Cardiac muscle cell (in vitro differentiated cells and primary cell): ENCODE data around the gene TLE2. TPM values are rescaled to one million over a fixed set of nuclear protein-coding genes. Genes with fewer than 3 reads are reported as not detected.
A peak's percentile ranks its signal among the peaks of the same experiment; 100 is the strongest.

Experiments used
- DNase-seq, 2 donors: peaks; one replicate each; pipeline versions ENCODE4 v3.0.0 to v3.0.0-alpha.2; 2010 to 2017; ENCODE audit warnings: low read depth in 1 of 2, low spot score in 1 of 2
- H3K27ac ChIP-seq: fragments of 200-600 bp; sonication (generic); 2 replicates; pipeline ENCODE4 v1.5.1; 2016
- H3K27me3 ChIP-seq: fragments of 200-600 bp; sonication (generic); 2 replicates; pipeline ENCODE4 v1.6.0; 2016; ENCODE audit warnings: control low read depth
- H3K36me3 ChIP-seq: fragments of 200-600 bp; sonication (generic); 2 replicates; pipeline ENCODE4 v1.5.1; 2016; ENCODE audit warnings: control low read depth
- H3K4me1 ChIP-seq: fragments of 200-600 bp; sonication (generic); 2 replicates; pipeline ENCODE4 v1.8.1; 2017; ENCODE audit warnings: low read depth, mild to moderate bottlenecking, mixed run types
- H3K4me3 ChIP-seq: fragments of 200-600 bp; sonication (generic); 2 replicates; pipeline ENCODE4 v1.5.1; 2016; ENCODE audit warnings: mild to moderate bottlenecking
- H3K9me3 ChIP-seq: fragments of 200-600 bp; sonication (generic); 2 replicates; pipeline ENCODE4 v1.5.1; 2017; ENCODE audit warnings: low read depth, mild to moderate bottlenecking, control low read depth
- CTCF ChIP-seq: IDR thresholded peaks from 2 replicates; pipeline ENCODE4 v1.5.1; 2012; ENCODE audit warnings: low read depth, mild to moderate bottlenecking, low read length
- polyA plus RNA-seq: library from polyadenylated mRNA; unstranded; fragments of >200 nt; fragmentation: Nextera tagmentation; extraction: Ambion mirVana; gene quantifications from 2 replicates; pipeline ENCODE4 v1.2.1, GENCODE V29; 2016
- total RNA-seq: library from RNA; depleted of rRNA; stranded (reverse); fragments of >200 nt; gene quantifications from 2 replicates; pipeline ENCODE4 v1.2.3, GENCODE V29; 2016

Gene TLE2
- total and polyA plus RNA-seq, 2 experiments from 2014 or later: 95.9 to 105 TPM

- Histone ChIP-seq H3K27ac (no peak overlapping the region), H3K4me3 (peak overlapping the region; percentile 93), H3K9me3 (no peaks in the 10 kb centered on the region), H3K36me3 (no peaks in the 10 kb centered on the region), H3K27me3 (peaks cover 7% of the 10 kb centered on the region), H3K4me1 (peaks cover 10% of the 10 kb centered on the region)
- TF ChIP-seq CTCF: no peak
- DNase-seq: no peak
These were observed 1.1 kb downstream of the TLE2 start for GRCh38 chr19:3027981-3028304.

- H3K4me3 ChIP-seq: no peak overlapping the region
- H3K27ac ChIP-seq: no peak overlapping the region
- H3K27me3 ChIP-seq: peaks cover 7% of the 10 kb centered on the region
- peaks cover 10% of the 10 kb centered on the region for H3K4me1 ChIP-seq
- H3K9me3 ChIP-seq: no peaks in the 10 kb centered on the region
- no peak for TF ChIP-seq CTCF
- no peaks in the 10 kb centered on the region for H3K36me3 ChIP-seq
- no peak for DNase-seq
These were observed 1.8 kb downstream of the TLE2 start for GRCh38 chr19:3027292-3027691.

GRCh38 chr19:3026768-3027167, 2.3 kb downstream of the TLE2 start:
- Histone ChIP-seq H3K4me3 (no peak overlapping the region), H3K36me3 (no peaks in the 10 kb centered on the region), H3K27ac (no peak overlapping the region), H3K27me3 (peaks cover 7% of the 10 kb centered on the region), H3K9me3 (no peaks in the 10 kb centered on the region), H3K4me1 (peaks cover 10% of the 10 kb centered on the region)
- no peak for TF ChIP-seq CTCF
- no peak for DNase-seq

GRCh38 chr19:3025549-3025886, 3.6 kb downstream of the TLE2 start:
- Histone ChIP-seq H3K4me1 (peaks cover 10% of the 10 kb centered on the region), H3K36me3 (no peaks in the 10 kb centered on the region), H3K9me3 (no peaks in the 10 kb centered on the region), H3K4me3 (no peak overlapping the region), H3K27ac (no peak overlapping the region), H3K27me3 (peaks cover 7% of the 10 kb centered on the region)
- DNase-seq: no peak
- no peak for TF ChIP-seq CTCF

GRCh38 chr19:3024870-3025548, 4.1 kb downstream of the TLE2 start:
- peaks cover 7% of the 10 kb centered on the region for H3K27me3 ChIP-seq
- no peaks in the 10 kb centered on the region for H3K9me3 ChIP-seq
- H3K4me3 ChIP-seq: no peak overlapping the region
- no peak overlapping the region for H3K27ac ChIP-seq
- peaks cover 10% of the 10 kb centered on the region for H3K4me1 ChIP-seq
- DNase-seq: no peak
- H3K36me3 ChIP-seq: no peaks in the 10 kb centered on the region
- TF ChIP-seq CTCF: no peak

- H3K4me1 ChIP-seq: peaks cover 10% of the 10 kb centered on the region
- no peaks in the 10 kb centered on the region for H3K36me3 ChIP-seq
- H3K4me3 ChIP-seq: no peak overlapping the region
- H3K27ac ChIP-seq: no peak overlapping the region
- no peak for TF ChIP-seq CTCF
- DNase-seq: no peak
- H3K27me3 ChIP-seq: peaks cover 7% of the 10 kb centered on the region
- H3K9me3 ChIP-seq: no peaks in the 10 kb centered on the region
These were observed 4.6 kb downstream of the TLE2 start for GRCh38 chr19:3024509-3024869.
